MM.1S (cell line): ENCODE results near the gene GNAQ.

Source experiments
- DNase-seq: peaks from one replicate; pipeline ENCODE4 v3.0.0-alpha.2; 2015
- H2AFZ ChIP-seq: fragments of 300-600 bp; sonication (generic); 2 replicates; pipeline ENCODE4 v1.6.0; 2016; ENCODE audit warnings: antibody characterized with exemption, low read length
- H3F3A ChIP-seq: fragments of 300-600 bp; sonication (generic); 2 replicates; pipeline ENCODE4 v1.6.1; 2016; ENCODE audit warnings: mild to moderate bottlenecking, antibody characterized with exemption, low read length, moderate library complexity, mixed read lengths; ENCODE audit not compliant: insufficient read depth
- H3K27ac ChIP-seq: fragments of 300-600 bp; sonication (generic); 2 replicates; pipeline ENCODE4 v1.5.1; 2016; ENCODE audit warnings: mild to moderate bottlenecking, low read length
- H3K27me3 ChIP-seq: fragments of 300-600 bp; sonication (generic); replicated peaks from 2 replicates; pipeline ENCODE4 v1.6.0; 2016; ENCODE audit warnings: low read length; ENCODE audit not compliant: insufficient read depth
- H3K36me3 ChIP-seq: fragments of 300-600 bp; sonication (generic); replicated peaks from 2 replicates; pipeline ENCODE4 v1.6.1; 2016; ENCODE audit warnings: mild to moderate bottlenecking, low read length, mixed read lengths; ENCODE audit not compliant: insufficient read depth
- H3K4me1 ChIP-seq: fragments of 300-600 bp; sonication (generic); 2 replicates; pipeline ENCODE4 v1.6.1; 2016; ENCODE audit warnings: low read length, mixed read lengths
- H3K4me2 ChIP-seq: fragments of 300-600 bp; sonication (generic); 2 replicates; pipeline ENCODE4 v1.6.0; 2016; ENCODE audit warnings: low read depth, low read length
- H3K4me3 ChIP-seq: fragments of 300-600 bp; sonication (generic); 2 replicates; pipeline ENCODE4 v1.5.1; 2016; ENCODE audit warnings: low read length, mixed read lengths
- H3K79me2 ChIP-seq: fragments of 300-600 bp; sonication (generic); 2 replicates; pipeline ENCODE4 v1.6.1; 2016; ENCODE audit warnings: mixed run types, low read length, mixed read lengths
- H3K9ac ChIP-seq: fragments of 300-600 bp; sonication (generic); 2 replicates; pipeline ENCODE4 v1.6.1; 2016; ENCODE audit warnings: low read length, mixed read lengths
- H3K9me2 ChIP-seq: fragments of 300-600 bp; sonication (generic); replicated peaks from 2 replicates; pipeline ENCODE4 v1.6.1; 2016; ENCODE audit warnings: mild to moderate bottlenecking, low read length, mixed read lengths; ENCODE audit not compliant: insufficient read depth
- H3K9me3 ChIP-seq: fragments of 300-600 bp; sonication (generic); replicated peaks from 2 replicates; pipeline ENCODE4 v1.6.1; 2016; ENCODE audit warnings: mild to moderate bottlenecking, low read length, mixed read lengths; ENCODE audit not compliant: insufficient read depth
- H4K20me1 ChIP-seq: fragments of 300-600 bp; sonication (generic); 2 replicates; pipeline ENCODE4 v1.6.1; 2016; ENCODE audit warnings: mild to moderate bottlenecking, low read length, moderate library complexity, mixed read lengths; ENCODE audit not compliant: insufficient read depth
- EZH2 ChIP-seq: fragments of 300-600 bp; sonication (generic); optimal IDR thresholded peaks from 2 replicates; pipeline ENCODE3; 2017; ENCODE audit warnings: low read depth, mild to moderate bottlenecking, antibody characterized with exemption, low read length, mixed read lengths
- EZH2phosphoT487 ChIP-seq: fragments of 300-600 bp; sonication (generic); IDR thresholded peaks from 2 replicates; pipeline ENCODE4 v1.6.1; 2018; ENCODE audit warnings: antibody characterized with exemption, low read length
- TF ChIP-seq, protein P1 (sequence below): fragments of 300-600 bp; sonication (generic); IDR thresholded peaks from 2 replicates; pipeline ENCODE4 v1.5.1; 2016; ENCODE audit warnings: antibody characterized with exemption, low read length, mixed read lengths

The GNAQ gene

GRCh38 chr9:78033870-78034269, 2.3 kb upstream of the GNAQ start:
- H3K9me3 ChIP-seq: no peaks in the 10 kb centered on the region
- peaks cover 8% of the 10 kb centered on the region; the same call in 1 of the 2 replicates for H3F3A ChIP-seq
- no peaks in the 10 kb centered on the region for H3K9me2 ChIP-seq
- H3K4me3 ChIP-seq: no peak overlapping the region
- H2AFZ ChIP-seq: no peak overlapping the region
- H3K79me2 ChIP-seq: peaks cover 4% of the 10 kb centered on the region; the same call in 1 of the 2 replicates
- H3K27me3 ChIP-seq: no peaks in the 10 kb centered on the region
- H4K20me1 ChIP-seq: no peaks in the 10 kb centered on the region
- no peaks in the 10 kb centered on the region for H3K36me3 ChIP-seq
- no peak overlapping the region for H3K4me2 ChIP-seq
- no peak overlapping the region for H3K27ac ChIP-seq
- peaks cover 5% of the 10 kb centered on the region; the same call in 1 of the 2 replicates for H3K4me1 ChIP-seq
- no peak for DNase-seq
- H3K9ac ChIP-seq: no peak overlapping the region
- TF ChIP-seq EZH2phosphoT487: no peak
- no peak for TF ChIP-seq EZH2
- TF ChIP-seq, protein P1, sequence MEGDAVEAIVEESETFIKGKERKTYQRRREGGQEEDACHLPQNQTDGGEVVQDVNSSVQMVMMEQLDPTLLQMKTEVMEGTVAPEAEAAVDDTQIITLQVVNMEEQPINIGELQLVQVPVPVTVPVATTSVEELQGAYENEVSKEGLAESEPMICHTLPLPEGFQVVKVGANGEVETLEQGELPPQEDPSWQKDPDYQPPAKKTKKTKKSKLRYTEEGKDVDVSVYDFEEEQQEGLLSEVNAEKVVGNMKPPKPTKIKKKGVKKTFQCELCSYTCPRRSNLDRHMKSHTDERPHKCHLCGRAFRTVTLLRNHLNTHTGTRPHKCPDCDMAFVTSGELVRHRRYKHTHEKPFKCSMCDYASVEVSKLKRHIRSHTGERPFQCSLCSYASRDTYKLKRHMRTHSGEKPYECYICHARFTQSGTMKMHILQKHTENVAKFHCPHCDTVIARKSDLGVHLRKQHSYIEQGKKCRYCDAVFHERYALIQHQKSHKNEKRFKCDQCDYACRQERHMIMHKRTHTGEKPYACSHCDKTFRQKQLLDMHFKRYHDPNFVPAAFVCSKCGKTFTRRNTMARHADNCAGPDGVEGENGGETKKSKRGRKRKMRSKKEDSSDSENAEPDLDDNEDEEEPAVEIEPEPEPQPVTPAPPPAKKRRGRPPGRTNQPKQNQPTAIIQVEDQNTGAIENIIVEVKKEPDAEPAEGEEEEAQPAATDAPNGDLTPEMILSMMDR: no peak

DNA sequence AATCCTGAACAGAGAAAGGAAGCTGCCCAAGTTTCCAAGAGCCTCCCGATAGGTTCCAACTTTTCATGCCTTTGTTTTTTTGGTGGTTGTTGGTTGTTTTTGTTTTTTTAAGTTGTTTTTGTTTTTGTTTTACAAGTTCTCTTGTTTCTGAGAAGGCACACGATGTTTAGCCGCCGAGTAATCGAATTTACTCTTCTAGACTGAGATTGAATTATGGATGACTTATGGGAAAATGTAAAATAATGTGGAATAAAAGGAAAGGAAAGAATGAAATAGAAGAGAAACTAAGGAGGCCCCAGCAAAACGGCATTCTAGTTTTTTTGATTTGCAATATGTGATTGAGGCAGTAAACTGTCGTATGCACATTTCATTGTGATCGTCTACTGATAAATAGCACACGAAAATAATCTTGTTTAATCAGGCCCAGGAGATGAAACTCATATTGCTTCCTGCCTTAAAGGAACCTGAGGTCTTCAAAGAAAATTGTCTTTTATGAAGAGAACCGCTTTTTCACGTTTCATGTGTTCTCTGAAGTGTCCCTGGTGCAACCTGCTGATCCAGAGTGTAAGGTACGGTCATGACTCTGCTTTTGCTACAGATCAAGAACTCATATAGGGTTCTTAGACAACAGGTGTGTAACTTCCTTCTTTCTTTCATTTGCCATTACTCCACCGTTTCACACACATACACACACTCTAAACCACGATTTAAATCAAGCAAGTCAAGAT, 1.3 kb upstream of the GNAQ start:
- peak overlapping the region; percentile 69 for H3K4me2 ChIP-seq
- peak overlapping the region; percentile 70 for H3K4me3 ChIP-seq

GRCh38 chr9:78031893-78032729, 500 bp upstream of the GNAQ start:
- Histone ChIP-seq H3K9ac (peak overlapping the region; percentile 32; the same call in 1 of the 2 replicates), H3K27ac (no peak overlapping the region)

More for the DNA sequence above, 1.3 kb upstream of the GNAQ start:
- peak overlapping the region; percentile 32; the same call in 1 of the 2 replicates for H3K9ac ChIP-seq
- H3K9me2 ChIP-seq: no peaks in the 10 kb centered on the region
- H3K9me3 ChIP-seq: no peaks in the 10 kb centered on the region
- peaks cover 8% of the 10 kb centered on the region; the same call in 1 of the 2 replicates for H3F3A ChIP-seq
- no peak for TF ChIP-seq EZH2
- TF ChIP-seq, protein P1: no peak
- TF ChIP-seq EZH2phosphoT487: no peak
- peak; percentile 14 for DNase-seq
- peaks cover 4% of the 10 kb centered on the region; the same call in 1 of the 2 replicates for H3K79me2 ChIP-seq
- peaks cover 5% of the 10 kb centered on the region; the same call in 1 of the 2 replicates for H3K4me1 ChIP-seq
- no peaks in the 10 kb centered on the region for H3K27me3 ChIP-seq
- H3K27ac ChIP-seq: no peak overlapping the region
- H2AFZ ChIP-seq: peak overlapping the region; percentile 72
- no peaks in the 10 kb centered on the region for H3K36me3 ChIP-seq
- H4K20me1 ChIP-seq: no peaks in the 10 kb centered on the region

More at GRCh38 chr9:78031893-78032729, 500 bp upstream of the GNAQ start:
- Histone ChIP-seq H3K9me2 (no peaks in the 10 kb centered on the region), H3K4me3 (peak overlapping the region; percentile 70), H4K20me1 (no peaks in the 10 kb centered on the region), H3K36me3 (no peaks in the 10 kb centered on the region), H2AFZ (peak overlapping the region; percentile 72), H3K4me1 (peaks cover 5% of the 10 kb centered on the region; the same call in 1 of the 2 replicates), H3K9me3 (no peaks in the 10 kb centered on the region), H3F3A (peaks cover 8% of the 10 kb centered on the region; the same call in 1 of the 2 replicates), H3K4me2 (peak overlapping the region; percentile 69), H3K79me2 (peaks cover 8% of the 10 kb centered on the region), H3K27me3 (no peaks in the 10 kb centered on the region)
- TF ChIP-seq, protein P1: no peak
- TF ChIP-seq EZH2phosphoT487 (no peak), EZH2 (no peak)
- peak; percentile 75 for DNase-seq
